H1 (cell line): ENCODE data around the gene IL19.

Source experiments
- SRF ChIP-seq: IDR thresholded peaks from 2 replicates; pipeline ENCODE4 v1.6.1; 2011; ENCODE audit warnings: mild to moderate bottlenecking, low read depth, low read length, moderate library complexity
- TF ChIP-seq, protein P1 (sequence below), 3 experiments: IDR thresholded peaks; 1 replicate in 2 of 3; 2 replicates in 1 of 3; pipeline versions ENCODE4 v1.5.1 to v1.6.1; 2011; ENCODE audit warnings: low read length in 3 of 3, mild to moderate bottlenecking in 3 of 3, inconsistent platforms in 2 of 3, low read depth in 1 of 3, moderate library complexity in 1 of 3; ENCODE audit not compliant: insufficient read depth in 1 of 3; ENCODE audit errors: control extremely low read depth in 1 of 3

- TF ChIP-seq, protein P1, sequence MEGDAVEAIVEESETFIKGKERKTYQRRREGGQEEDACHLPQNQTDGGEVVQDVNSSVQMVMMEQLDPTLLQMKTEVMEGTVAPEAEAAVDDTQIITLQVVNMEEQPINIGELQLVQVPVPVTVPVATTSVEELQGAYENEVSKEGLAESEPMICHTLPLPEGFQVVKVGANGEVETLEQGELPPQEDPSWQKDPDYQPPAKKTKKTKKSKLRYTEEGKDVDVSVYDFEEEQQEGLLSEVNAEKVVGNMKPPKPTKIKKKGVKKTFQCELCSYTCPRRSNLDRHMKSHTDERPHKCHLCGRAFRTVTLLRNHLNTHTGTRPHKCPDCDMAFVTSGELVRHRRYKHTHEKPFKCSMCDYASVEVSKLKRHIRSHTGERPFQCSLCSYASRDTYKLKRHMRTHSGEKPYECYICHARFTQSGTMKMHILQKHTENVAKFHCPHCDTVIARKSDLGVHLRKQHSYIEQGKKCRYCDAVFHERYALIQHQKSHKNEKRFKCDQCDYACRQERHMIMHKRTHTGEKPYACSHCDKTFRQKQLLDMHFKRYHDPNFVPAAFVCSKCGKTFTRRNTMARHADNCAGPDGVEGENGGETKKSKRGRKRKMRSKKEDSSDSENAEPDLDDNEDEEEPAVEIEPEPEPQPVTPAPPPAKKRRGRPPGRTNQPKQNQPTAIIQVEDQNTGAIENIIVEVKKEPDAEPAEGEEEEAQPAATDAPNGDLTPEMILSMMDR (IDR thresholded peaks at IDR 0.05; ENCODE audit: control extremely low read depth in 1 of 3, insufficient read depth in 1 of 3, low read depth in 1 of 3, low read length in 3 of 3): no peak
- TF ChIP-seq SRF: no peak
These were observed 89.6 kb downstream of the IL19 start for GRCh38 chr1:206860165-206860564.
